Keratinocyte (primary cell): ENCODE data around the gene RANBP3L. TPM values are rescaled to one million over a fixed set of nuclear protein-coding genes. Genes with fewer than 3 reads are reported as not detected.

Source experiments
- DNase-seq: peaks from one replicate; pipeline ENCODE4 v3.0.0-alpha.2; 2011; ENCODE audit warnings: low read depth, missing footprints, low spot score
- FAIRE-seq: peaks from 2 replicates; lab custom pipeline; 2011; peaks lifted over from hg19 to GRCh38; lab: Jason Lieb, UNC
- H2AFZ ChIP-seq: 2 replicates; pipeline ENCODE4 v1.6.0; 2012; ENCODE audit warnings: low read length, control low read depth, inconsistent platforms; ENCODE audit not compliant: control insufficient read depth
- H3K27ac ChIP-seq: 2 replicates; pipeline ENCODE4 v1.5.1; 2011; ENCODE audit warnings: low read length; ENCODE audit not compliant: control insufficient read depth, insufficient read depth
- H3K27me3 ChIP-seq: 3 replicates; pipeline ENCODE4 v1.6.0; 2011; ENCODE audit warnings: low read length; ENCODE audit not compliant: control insufficient read depth, insufficient read depth; ENCODE audit errors: extremely low read depth
- H3K36me3 ChIP-seq, 2 experiments: 2 replicates in 1 of 2; 3 replicates in 1 of 2; pipeline ENCODE4 v1.5.1; 2011; ENCODE audit warnings: low read length in 2 of 2, mild to moderate bottlenecking in 1 of 2; ENCODE audit not compliant: control insufficient read depth in 2 of 2, insufficient read depth in 2 of 2; ENCODE audit errors: extremely low read depth in 1 of 2
- H3K4me1 ChIP-seq: 3 replicates; pipeline ENCODE4 v1.5.1; 2011; ENCODE audit warnings: low read length; ENCODE audit not compliant: control insufficient read depth, insufficient read depth; ENCODE audit errors: extremely low read depth
- H3K4me2 ChIP-seq: 3 replicates; pipeline ENCODE4 v1.6.0; 2011; ENCODE audit warnings: low read depth, low read length; ENCODE audit not compliant: control insufficient read depth, insufficient read depth; ENCODE audit errors: extremely low read depth
- H3K4me3 ChIP-seq, 3 experiments: fragments of 200-600 bp in 1 of 3; sonication (generic) in 1 of 3; 2 replicates in 2 of 3; 3 replicates in 1 of 3; pipeline ENCODE4 v1.5.1; 2011 to 2016; ENCODE audit warnings: low read length in 3 of 3, mild to moderate bottlenecking in 3 of 3, control low read depth in 2 of 3, inconsistent platforms in 1 of 3, low read depth in 1 of 3, mixed read lengths in 1 of 3, mixed run types in 1 of 3, moderate library complexity in 1 of 3; ENCODE audit not compliant: control insufficient read depth in 2 of 3, insufficient read depth in 2 of 3; ENCODE audit errors: extremely low read depth in 1 of 3
- H3K79me2 ChIP-seq: 2 replicates; pipeline ENCODE4 v1.6.0; 2012; ENCODE audit warnings: low read length; ENCODE audit not compliant: control insufficient read depth, insufficient read depth
- H3K9ac ChIP-seq: 3 replicates; pipeline ENCODE4 v1.6.0; 2011; ENCODE audit warnings: low read length; ENCODE audit not compliant: control insufficient read depth, insufficient read depth; ENCODE audit errors: extremely low read depth
- H3K9me1 ChIP-seq: 3 replicates; pipeline ENCODE4 v1.6.0; 2011; ENCODE audit warnings: low read length; ENCODE audit not compliant: control insufficient read depth, insufficient read depth; ENCODE audit errors: extremely low read depth
- H3K9me3 ChIP-seq: 2 replicates; pipeline ENCODE4 v1.5.1; 2012; ENCODE audit warnings: low read depth, low read length; ENCODE audit not compliant: control insufficient read depth
- H4K20me1 ChIP-seq: 3 replicates; pipeline ENCODE4 v1.6.0; 2011; ENCODE audit warnings: low read length; ENCODE audit not compliant: control insufficient read depth, insufficient read depth; ENCODE audit errors: extremely low read depth
- EZH2 ChIP-seq: IDR thresholded peaks from one replicate; pipeline ENCODE4 v1.6.1; 2012; ENCODE audit warnings: inconsistent platforms, mild to moderate bottlenecking, low read length, moderate library complexity
- dilution Hi-C: fragments of 300-500 bp; cut with MboI; formaldehyde crosslinking; loops from one replicate; pipeline ENCODE4 v1.7.0; 2020; ENCODE audit warnings: low sequenced_read_pairs; ENCODE audit not compliant: extremely low pct_ligation_motif_present
- polyA plus RNA-seq, 5 experiments: library from polyadenylated mRNA; depleted of rRNA in 3 of 5; stranded (reverse) in 3 of 5; stranded (forward) in 1 of 5; unstranded in 1 of 5; fragments of >200 nt; gene quantifications; 1 replicate in 1 of 5; 2 replicates in 3 of 5; 3 replicates in 1 of 5; pipeline versions ENCODE4 v1.2.1 to v1.2.3, GENCODE V29; 2011 to 2012; ENCODE audit warnings: missing spikeins in 2 of 5, low read depth in 1 of 5, low replicate concordance in 1 of 5
- TF ChIP-seq, protein P1 (sequence below), 3 experiments: IDR thresholded peaks in 1 of 3; conservative IDR thresholded peaks in 1 of 3; optimal IDR thresholded peaks in 1 of 3; 2 replicates in 2 of 3; 3 replicates in 1 of 3; pipeline versions ENCODE3 to v1.5.1; 2011; ENCODE audit warnings: low read length in 3 of 3, mild to moderate bottlenecking in 3 of 3, moderate library complexity in 2 of 3, control low read depth in 1 of 3, inconsistent platforms in 1 of 3; ENCODE audit not compliant: insufficient read depth in 2 of 3; ENCODE audit errors: extremely low read depth in 1 of 3

Gene RANBP3L
- polyA plus RNA-seq, 1 donor (not counting 4 experiments of a cell fraction or from before 2014, with no cell fraction given): not detected

DNA sequence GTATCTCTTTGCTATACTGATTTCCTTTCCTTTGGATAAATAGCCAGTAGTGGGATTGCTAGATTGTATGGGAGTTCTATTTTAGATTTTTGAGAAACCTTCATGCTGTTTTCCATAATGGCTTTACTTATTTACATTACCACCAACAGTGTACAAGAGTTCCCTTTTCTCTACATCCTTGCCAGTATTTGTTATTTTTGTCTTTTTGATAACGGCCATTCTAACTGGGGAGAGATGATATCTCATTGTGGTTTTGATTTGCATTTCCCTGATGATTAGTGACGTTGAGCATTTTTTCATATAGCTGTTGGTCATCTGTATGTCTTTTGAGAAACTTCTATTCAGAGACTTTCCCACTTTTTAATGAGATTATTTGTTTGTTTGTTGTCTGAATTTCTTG is 85.8 kb downstream of the RANBP3L start:
- Histone ChIP-seq H3K27me3 (no peaks in the 10 kb centered on the region), H3K4me1 (no peaks in the 10 kb centered on the region), H2AFZ (no peak overlapping the region), H3K9ac (no peak overlapping the region), H3K4me3 (no peak overlapping the region), H3K27ac (no peak overlapping the region), H3K4me2 (no peak overlapping the region), H3K36me3 (peaks cover 0 to 3% of the 10 kb centered on the region in 2 experiments), H4K20me1 (no peaks in the 10 kb centered on the region), H3K79me2 (no peaks in the 10 kb centered on the region), H3K9me3 (no peaks in the 10 kb centered on the region), H3K9me1 (no peaks in the 10 kb centered on the region)
- FAIRE-seq (no peak), DNase-seq (no peak)
- no peak for TF ChIP-seq EZH2
- TF ChIP-seq, protein P1, sequence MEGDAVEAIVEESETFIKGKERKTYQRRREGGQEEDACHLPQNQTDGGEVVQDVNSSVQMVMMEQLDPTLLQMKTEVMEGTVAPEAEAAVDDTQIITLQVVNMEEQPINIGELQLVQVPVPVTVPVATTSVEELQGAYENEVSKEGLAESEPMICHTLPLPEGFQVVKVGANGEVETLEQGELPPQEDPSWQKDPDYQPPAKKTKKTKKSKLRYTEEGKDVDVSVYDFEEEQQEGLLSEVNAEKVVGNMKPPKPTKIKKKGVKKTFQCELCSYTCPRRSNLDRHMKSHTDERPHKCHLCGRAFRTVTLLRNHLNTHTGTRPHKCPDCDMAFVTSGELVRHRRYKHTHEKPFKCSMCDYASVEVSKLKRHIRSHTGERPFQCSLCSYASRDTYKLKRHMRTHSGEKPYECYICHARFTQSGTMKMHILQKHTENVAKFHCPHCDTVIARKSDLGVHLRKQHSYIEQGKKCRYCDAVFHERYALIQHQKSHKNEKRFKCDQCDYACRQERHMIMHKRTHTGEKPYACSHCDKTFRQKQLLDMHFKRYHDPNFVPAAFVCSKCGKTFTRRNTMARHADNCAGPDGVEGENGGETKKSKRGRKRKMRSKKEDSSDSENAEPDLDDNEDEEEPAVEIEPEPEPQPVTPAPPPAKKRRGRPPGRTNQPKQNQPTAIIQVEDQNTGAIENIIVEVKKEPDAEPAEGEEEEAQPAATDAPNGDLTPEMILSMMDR (optimal IDR thresholded peaks at IDR 0.05 in 1 of 3, IDR thresholded peaks at IDR 0.05 in 1 of 3, conservative IDR thresholded peaks at IDR 0.05 in 1 of 3; ENCODE audit: extremely low read depth in 1 of 3, insufficient read depth in 2 of 3, low read length in 3 of 3): no peak
- dilution Hi-C loops: no loop called here

- no peak overlapping the region for H3K9ac ChIP-seq
- DNase-seq (no peak), FAIRE-seq (no peak)
- TF ChIP-seq, protein P1 (optimal IDR thresholded peaks at IDR 0.05 in 1 of 3, IDR thresholded peaks at IDR 0.05 in 1 of 3, conservative IDR thresholded peaks at IDR 0.05 in 1 of 3; ENCODE audit: extremely low read depth in 1 of 3, insufficient read depth in 2 of 3, low read length in 3 of 3): no peak
- no peak for TF ChIP-seq EZH2
- no peaks in the 10 kb centered on the region for H3K9me3 ChIP-seq
- H3K4me3 ChIP-seq: no peak overlapping the region
- H3K9me1 ChIP-seq: no peaks in the 10 kb centered on the region
- H2AFZ ChIP-seq: no peak overlapping the region
- no peaks in the 10 kb centered on the region for H3K36me3 ChIP-seq
- H3K27ac ChIP-seq: no peak overlapping the region
- H3K4me2 ChIP-seq: no peak overlapping the region
- no peaks in the 10 kb centered on the region for H4K20me1 ChIP-seq
- no peaks in the 10 kb centered on the region for H3K79me2 ChIP-seq
- dilution Hi-C loops: no loop called here
- no peaks in the 10 kb centered on the region for H3K27me3 ChIP-seq
- peaks cover 3% of the 10 kb centered on the region for H3K4me1 ChIP-seq
Measured at GRCh38 chr5:36214436-36214835, 87.3 kb downstream of the RANBP3L start.
